ENCODE results near the gene AKR1A1. TPM values are rescaled to one million over a fixed set of nuclear protein-coding genes. Genes with fewer than 3 reads are reported as not detected.
A peak's percentile ranks its signal among the peaks of the same experiment; 100 is the strongest.

Gene AKR1A1
- total and polyA plus RNA-seq, 2 of the 8 experiments (the other 6 are each of a cell fraction or from before 2014, with no cell fraction given) = 344 to 435 TPM

- Histone ChIP-seq H3K27me3 (replicated peaks in 1 of 4; ENCODE audit: control insufficient read depth in 3 of 4, extremely low read depth in 1 of 4, insufficient read depth in 3 of 4, low read length in 3 of 4) (no peaks in the 10 kb centered on the region), H3K4me1 (replicated peaks in 1 of 4; ENCODE audit: control insufficient read depth in 3 of 4, insufficient read depth in 4 of 4, low read length in 3 of 4) (peaks cover 0 to 4% (median 1%) of the 10 kb centered on the region in 4 experiments; a peak in 3 of 7 replicates), H3K4me3 (ENCODE audit: extremely low read depth in 1 of 4, insufficient read depth in 2 of 4, low read depth in 3 of 4, low read length in 4 of 4) (peak overlapping the region; percentile 82 to 95 (median 90)), H3K79me1 (ENCODE audit: low read depth, low read length) (peaks cover 6% of the 10 kb centered on the region; the same call in 1 of the 2 replicates), H2BK20ac (ENCODE audit: low read length) (no peak overlapping the region), H3K36me3 (ENCODE audit: control insufficient read depth in 2 of 4, insufficient read depth in 4 of 4, low read length in 3 of 4) (peaks cover 5 to 35% (median 17%) of the 10 kb centered on the region in 4 experiments), H4K91ac (replicated peaks; ENCODE audit: insufficient read length, low read length) (no peak overlapping the region), H3K14ac (ENCODE audit: insufficient read length) (no peak overlapping the region), H2BK12ac (ENCODE audit: low read depth, low read length) (no peak overlapping the region), H2BK120ac (replicated peaks; ENCODE audit: low read depth, low read length) (no peak overlapping the region), H3K4ac (replicated peaks; ENCODE audit: insufficient read length, low read depth, low read length) (no peak overlapping the region), H3K4me2 (ENCODE audit: insufficient read depth in 1 of 2, low read depth in 2 of 2, low read length in 2 of 2) (peak overlapping the region; percentile 59 to 76), H4K5ac (ENCODE audit: insufficient read length, low read depth, low read length) (no peak overlapping the region), H3K56ac (replicated peaks; ENCODE audit: insufficient read length, low read depth, low read length) (no peak overlapping the region), H4K20me1 (replicated peaks in 1 of 2; ENCODE audit: control insufficient read depth in 1 of 2, insufficient read depth in 2 of 2, low read length in 2 of 2) (peaks cover 3 to 4% of the 10 kb centered on the region in 2 experiments), H3K9me3 (ENCODE audit: insufficient read depth in 2 of 2, low read depth in 1 of 2, low read length in 1 of 2) (no peaks in the 10 kb centered on the region), H3K27ac (ENCODE audit: low read depth, low read length) (no peak overlapping the region), H3K79me2 (ENCODE audit: control insufficient read depth in 1 of 2, insufficient read depth in 2 of 2, low read length in 2 of 2) (peaks cover 10 to 45% of the 10 kb centered on the region in 2 experiments), H2BK15ac (ENCODE audit: low read length) (no peak overlapping the region), H4K8ac (ENCODE audit: extremely low read depth, insufficient read depth, low read length) (no peak overlapping the region), H2BK5ac (ENCODE audit: low read depth, low read length) (no peak overlapping the region), H3K18ac (ENCODE audit: extremely low read depth, low read length) (no peak overlapping the region), H3K23ac (ENCODE audit: insufficient read length) (no peak overlapping the region), H3K23me2 (ENCODE audit: low read depth, low read length) (peaks cover 8% of the 10 kb centered on the region), H2AK5ac (ENCODE audit: low read depth, low read length) (no peak overlapping the region), H3K9ac (replicated peaks in 1 of 4; ENCODE audit: extremely low read depth in 1 of 4, low read depth in 3 of 4, low read length in 3 of 4) (peak overlapping the region; percentile 88 to 96 (median 92)), H2AFZ (ENCODE audit: low read length) (no peak overlapping the region)
- no peak for FAIRE-seq
- POLR2A ChIA-PET (ENCODE audit: partially characterized antibody) = interaction anchor here (0.7 to 35.7 kb wide), 15 partner anchors 10 to 220 kb away, joined by 3 to 741 read pairs (median 6); partner anchors contain the start of genes CCDC163, MMACHC, MUTYH and NASP
- no peak for DNase-seq (ENCODE audit: low read depth in 1 of 2, low spot score in 2 of 2)
- CTCF ChIA-PET (ENCODE audit: partially characterized antibody) = interaction anchor here (1.2 to 2.5 kb wide), 4 partner anchors 15 to 40 kb away, joined by 5 to 20 read pairs (median 7); no protein-coding TSS in a partner anchor
- 48% methylated on average over 3 of the region's 3 CpGs; no CpG with 5 or more reads in 1 of the 2 experiments for WGBS, 2 experiments (ENCODE audit: extremely low coverage in 1 of 2, insufficient coverage in 1 of 2, insufficient read length in 1 of 2, insufficient replicate concordance in 2 of 2, low coverage in 1 of 2, low lambda C conversion rate in 2 of 2, missing lambda C conversion rate in 1 of 2)
- TF ChIP-seq JUN (IDR thresholded peaks at IDR 0.05; ENCODE audit: low read depth, low read length) (no peak), SIX5 (IDR thresholded peaks at IDR 0.05; ENCODE audit: low read depth, low read length) (no peak), MAFK (IDR thresholded peaks at IDR 0.05; ENCODE audit: low read depth, low read length) (no peak), SP2 (IDR thresholded peaks at IDR 0.05; ENCODE audit: low read length) (no peak)
These were observed 1.1 kb downstream of the AKR1A1 start for GRCh38 chr1:45551684-45552083.
